ENCODE results near the gene KCNIP4.
A peak's percentile ranks its signal among the peaks of the same experiment; 100 is the strongest.
"Not testable (repeated sequence)": the region's sequence is repeated elsewhere in the genome, so short reads cannot be mapped to it uniquely, and the experiment has no call there.

KCNIP4 gene

GRCh38 chr4:21948347-21949072 lies at the start of gene KCNIP4:
Gene KCNIP4 (minus strand): TSS chr4:21948772.
- H3K9me3 ChIP-seq (ENCODE audit: insufficient read depth, low read length), result no peaks in the 10 kb centered on the region
- peaks cover 51% of the 10 kb centered on the region for H3K27me3 ChIP-seq (ENCODE audit: insufficient read depth, insufficient read length)
- TF ChIP-seq SUZ12 (IDR thresholded peaks at IDR 0.05; ENCODE audit: extremely low read depth, insufficient read depth, insufficient read length) (no peak), YY1 (IDR thresholded peaks at IDR 0.05; ENCODE audit: insufficient read depth, insufficient read length) (no peak), ZNF274 (IDR thresholded peaks at IDR 0.05; ENCODE audit: low read depth, low read length) (no peak)
- peak; percentile 30 for DNase-seq (ENCODE audit: low read depth, low spot score)
- peak within 1 kb of the TSS; percentile 54 for H3K4me3 ChIP-seq (ENCODE audit: insufficient read length, low read depth)
- H3K36me3 ChIP-seq (ENCODE audit: insufficient read depth, insufficient read length, low read length), result no peaks in the 10 kb centered on the region
- H3K4me1 ChIP-seq (ENCODE audit: insufficient read depth, insufficient read length), result no peaks in the 10 kb centered on the region
- peak within 1 kb of the TSS; percentile 81 for H3K9ac ChIP-seq (ENCODE audit: insufficient read length, low read depth)

DNA sequence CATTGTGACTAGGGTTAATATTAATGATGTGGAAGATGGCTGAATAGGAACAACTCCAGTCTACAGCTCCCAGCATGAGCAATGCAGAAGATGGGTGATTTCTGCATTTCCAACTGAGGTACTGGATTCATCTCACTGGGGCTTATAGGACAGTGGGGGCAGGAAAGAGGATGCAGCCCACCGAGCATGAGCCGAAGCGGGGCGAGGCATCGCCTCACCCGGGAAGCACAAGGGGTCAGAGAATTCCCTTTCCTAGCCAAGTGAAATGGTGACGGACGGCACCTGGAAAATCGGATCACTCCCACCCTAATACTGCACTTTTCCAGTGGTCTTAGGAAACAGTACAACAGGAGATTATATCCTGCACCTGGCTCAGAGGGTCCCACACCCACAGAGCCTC lies 48.0 kb upstream of the KCNIP4 start:
- H3K9me3 ChIP-seq (ENCODE audit: insufficient read depth, low read length); H3K4me3 ChIP-seq (ENCODE audit: insufficient read length, low read depth); H3K36me3 ChIP-seq (ENCODE audit: insufficient read depth, insufficient read length, low read length); H3K9ac ChIP-seq (ENCODE audit: insufficient read length, low read depth); DNase-seq (ENCODE audit: low read depth, low spot score); H3K4me1 ChIP-seq (ENCODE audit: insufficient read depth, insufficient read length); H3K27me3 ChIP-seq (ENCODE audit: insufficient read depth, insufficient read length): not testable (repeated sequence)

GRCh38 chr4:21992330-21992729 lies 43.8 kb upstream of the KCNIP4 start:
- TF ChIP-seq YY1 (IDR thresholded peaks at IDR 0.05; ENCODE audit: insufficient read depth, insufficient read length) (no peak), SUZ12 (IDR thresholded peaks at IDR 0.05; ENCODE audit: extremely low read depth, insufficient read depth, insufficient read length) (no peak), ZNF274 (IDR thresholded peaks at IDR 0.05; ENCODE audit: low read depth, low read length) (no peak)
- Histone ChIP-seq H3K27me3 (ENCODE audit: insufficient read depth, insufficient read length) (no peaks in the 10 kb centered on the region), H3K4me3 (ENCODE audit: insufficient read length, low read depth) (no peak overlapping the region), H3K9me3 (ENCODE audit: insufficient read depth, low read length) (peaks cover 8% of the 10 kb centered on the region; the same call in 1 of the 2 replicates), H3K4me1 (ENCODE audit: insufficient read depth, insufficient read length) (no peaks in the 10 kb centered on the region), H3K9ac (ENCODE audit: insufficient read length, low read depth) (no peak overlapping the region), H3K36me3 (ENCODE audit: insufficient read depth, insufficient read length, low read length) (no peaks in the 10 kb centered on the region)
- DNase-seq (ENCODE audit: low read depth, low spot score), result no peak

- no peaks in the 10 kb centered on the region for H3K36me3 ChIP-seq (ENCODE audit: insufficient read depth, insufficient read length, low read length)
- no peak overlapping the region for H3K4me3 ChIP-seq (ENCODE audit: insufficient read length, low read depth)
- peaks cover 7% of the 10 kb centered on the region; the same call in 1 of the 2 replicates for H3K9me3 ChIP-seq (ENCODE audit: insufficient read depth, low read length)
- TF ChIP-seq YY1 (IDR thresholded peaks at IDR 0.05; ENCODE audit: insufficient read depth, insufficient read length) (no peak), SUZ12 (IDR thresholded peaks at IDR 0.05; ENCODE audit: extremely low read depth, insufficient read depth, insufficient read length) (no peak), ZNF274 (IDR thresholded peaks at IDR 0.05; ENCODE audit: low read depth, low read length) (no peak)
- H3K4me1 ChIP-seq (ENCODE audit: insufficient read depth, insufficient read length), result no peaks in the 10 kb centered on the region
- no peaks in the 10 kb centered on the region for H3K27me3 ChIP-seq (ENCODE audit: insufficient read depth, insufficient read length)
- no peak overlapping the region for H3K9ac ChIP-seq (ENCODE audit: insufficient read length, low read depth)
- no peak for DNase-seq (ENCODE audit: low read depth, low spot score)
Measured at GRCh38 chr4:21991562-21991961, 43.0 kb upstream of the KCNIP4 start.

DNA sequence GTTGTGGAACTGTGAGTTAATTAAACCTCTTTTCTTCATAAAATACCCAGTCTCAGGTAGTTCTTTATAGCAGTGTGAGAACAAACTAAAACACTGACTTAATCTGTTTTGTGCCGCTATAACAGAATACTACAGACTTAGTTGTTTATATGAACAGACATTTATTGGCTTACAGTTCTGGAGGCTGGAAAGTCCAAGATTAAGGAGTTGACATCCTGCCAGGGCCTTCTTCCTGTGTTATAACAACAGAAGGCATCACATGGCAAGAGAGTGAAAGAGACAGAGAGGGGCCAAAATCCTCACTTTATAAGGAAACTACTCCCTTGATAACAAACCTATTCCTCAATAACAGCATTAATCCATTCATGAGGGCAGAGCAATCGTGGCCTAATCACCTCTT lies 42.5 kb upstream of the KCNIP4 start:
- TF ChIP-seq YY1 (IDR thresholded peaks at IDR 0.05; ENCODE audit: insufficient read depth, insufficient read length) (no peak), ZNF274 (IDR thresholded peaks at IDR 0.05; ENCODE audit: low read depth, low read length) (no peak), SUZ12 (IDR thresholded peaks at IDR 0.05; ENCODE audit: extremely low read depth, insufficient read depth, insufficient read length) (no peak)
- no peaks in the 10 kb centered on the region for H3K4me1 ChIP-seq (ENCODE audit: insufficient read depth, insufficient read length)
- no peaks in the 10 kb centered on the region for H3K27me3 ChIP-seq (ENCODE audit: insufficient read depth, insufficient read length)
- peaks cover 1% of the 10 kb centered on the region; the same call in 1 of the 2 replicates for H3K9me3 ChIP-seq (ENCODE audit: insufficient read depth, low read length)
- H3K9ac ChIP-seq (ENCODE audit: insufficient read length, low read depth), result no peak overlapping the region
- no peak overlapping the region for H3K4me3 ChIP-seq (ENCODE audit: insufficient read length, low read depth)
- DNase-seq (ENCODE audit: low read depth, low spot score), result no peak
- H3K36me3 ChIP-seq (ENCODE audit: insufficient read depth, insufficient read length, low read length), result no peaks in the 10 kb centered on the region

GRCh38 chr4:21989351-21989750 lies 40.8 kb upstream of the KCNIP4 start:
- H3K9me3 ChIP-seq (ENCODE audit: insufficient read depth, low read length), result no peaks in the 10 kb centered on the region
- no peak for TF ChIP-seq SUZ12 (IDR thresholded peaks at IDR 0.05; ENCODE audit: extremely low read depth, insufficient read depth, insufficient read length)
- TF ChIP-seq YY1 (IDR thresholded peaks at IDR 0.05; ENCODE audit: insufficient read depth, insufficient read length), result no peak
- no peak for TF ChIP-seq ZNF274 (IDR thresholded peaks at IDR 0.05; ENCODE audit: low read depth, low read length)
- no peaks in the 10 kb centered on the region for H3K27me3 ChIP-seq (ENCODE audit: insufficient read depth, insufficient read length)
- no peak for DNase-seq (ENCODE audit: low read depth, low spot score)
- H3K9ac ChIP-seq (ENCODE audit: insufficient read length, low read depth), result no peak overlapping the region
- no peaks in the 10 kb centered on the region for H3K36me3 ChIP-seq (ENCODE audit: insufficient read depth, insufficient read length, low read length)
- H3K4me1 ChIP-seq (ENCODE audit: insufficient read depth, insufficient read length), result no peaks in the 10 kb centered on the region
- H3K4me3 ChIP-seq (ENCODE audit: insufficient read length, low read depth), result no peak overlapping the region

DNA sequence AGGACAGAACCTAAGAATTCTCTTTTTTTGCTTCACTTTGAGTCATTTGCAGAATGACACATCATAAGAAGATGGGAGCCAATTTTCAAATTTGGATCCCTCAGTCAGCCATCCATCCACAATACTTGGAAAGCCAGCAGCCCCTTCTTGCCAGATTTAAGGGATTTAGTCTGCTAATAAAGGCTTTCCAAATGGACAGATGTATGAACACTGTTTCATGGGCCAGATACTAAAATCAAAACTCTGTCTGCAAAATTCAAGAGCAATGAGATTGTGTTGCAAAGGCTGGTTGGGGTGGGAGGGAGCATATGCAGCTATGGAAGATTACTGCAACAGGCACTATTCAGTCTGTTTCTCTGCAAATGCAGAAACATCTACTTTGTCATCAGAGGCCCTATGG lies 37.7 kb upstream of the KCNIP4 start:
- no peak overlapping the region for H3K4me3 ChIP-seq (ENCODE audit: insufficient read length, low read depth)
- H3K9ac ChIP-seq (ENCODE audit: insufficient read length, low read depth), result no peak overlapping the region
- H3K27me3 ChIP-seq (ENCODE audit: insufficient read depth, insufficient read length), result no peaks in the 10 kb centered on the region
- no peaks in the 10 kb centered on the region for H3K4me1 ChIP-seq (ENCODE audit: insufficient read depth, insufficient read length)
- no peaks in the 10 kb centered on the region for H3K9me3 ChIP-seq (ENCODE audit: insufficient read depth, low read length)
- no peaks in the 10 kb centered on the region for H3K36me3 ChIP-seq (ENCODE audit: insufficient read depth, insufficient read length, low read length)
- DNase-seq (ENCODE audit: low read depth, low spot score), result no peak
- no peak for TF ChIP-seq YY1 (IDR thresholded peaks at IDR 0.05; ENCODE audit: insufficient read depth, insufficient read length)
- TF ChIP-seq SUZ12 (IDR thresholded peaks at IDR 0.05; ENCODE audit: extremely low read depth, insufficient read depth, insufficient read length), result no peak
- TF ChIP-seq ZNF274 (IDR thresholded peaks at IDR 0.05; ENCODE audit: low read depth, low read length), result no peak
